Hindlimb muscle (tissue), 1 donor: ENCODE measurements around the gene CAT. TPM values are rescaled to one million over a fixed set of nuclear protein-coding genes. Genes with fewer than 3 reads are reported as not detected.

Source experiments
- DNase-seq: peaks from one replicate; pipeline ENCODE4 v3.0.0-alpha.2; 2013
- polyA plus RNA-seq: library from polyadenylated mRNA; unstranded; fragments of 120-200 nt; gene quantifications from one replicate; pipeline ENCODE4 v1.2.1, GENCODE V29; 2013; ENCODE audit not compliant: insufficient read length

CAT gene
- polyA plus RNA-seq, 1 donor = 75.8 TPM

GRCh38 chr11:34425867-34426266 lies 12.9 kb upstream of the CAT start:
- DNase-seq = no peak

- peak; percentile 52 for DNase-seq
These were observed 12.0 kb upstream of the CAT start for GRCh38 chr11:34426766-34427185.

- no peak for DNase-seq
These were observed 11.4 kb upstream of the CAT start for GRCh38 chr11:34427186-34427805.

GRCh38 chr11:34431979-34432378 lies 6.8 kb upstream of the CAT start:
- no peak for DNase-seq

- no peak for DNase-seq
These were observed 5.9 kb upstream of the CAT start for GRCh38 chr11:34432822-34433221.

GRCh38 chr11:34433899-34434298 lies 4.8 kb upstream of the CAT start:
- DNase-seq = no peak

- DNase-seq = no peak
These were observed 1.3 kb upstream of the CAT start for GRCh38 chr11:34437224-34438125.

- DNase-seq = no peak
These were observed 970 bp downstream of the CAT start for GRCh38 chr11:34439610-34440198.

- DNase-seq = no peak
These were observed 3.1 kb downstream of the CAT start for GRCh38 chr11:34441814-34442213.

GRCh38 chr11:34443136-34443535 lies 4.4 kb downstream of the CAT start:
- no peak for DNase-seq

- DNase-seq = no peak
These were observed 5.7 kb downstream of the CAT start for GRCh38 chr11:34444428-34444827.

GRCh38 chr11:34445956-34446355 lies 7.2 kb downstream of the CAT start:
- DNase-seq = no peak

GRCh38 chr11:34446386-34446785 lies 7.7 kb downstream of the CAT start:
- no peak for DNase-seq

- DNase-seq = no peak
These were observed 8.3 kb downstream of the CAT start for GRCh38 chr11:34447044-34447443.

- DNase-seq = no peak
These were observed 9.7 kb downstream of the CAT start for GRCh38 chr11:34448223-34448994.

GRCh38 chr11:34449013-34449412 lies 10.3 kb downstream of the CAT start:
- no peak for DNase-seq

- no peak for DNase-seq
These were observed 12.3 kb downstream of the CAT start for GRCh38 chr11:34451053-34451452.

GRCh38 chr11:34454308-34455032 lies 15.7 kb downstream of the CAT start:
- no peak for DNase-seq

GRCh38 chr11:34457607-34458006 lies 18.9 kb downstream of the CAT start:
- DNase-seq = no peak

GRCh38 chr11:34458525-34458924 lies 19.8 kb downstream of the CAT start:
- DNase-seq = no peak

- DNase-seq = no peak
These were observed 20.9 kb downstream of the CAT start for GRCh38 chr11:34459507-34460162.

- no peak for DNase-seq
These were observed 21.5 kb downstream of the CAT start for GRCh38 chr11:34460278-34460677.
